HG03558 (cell line): ENCODE data around the gene STUM.

Experiments
- ATAC-seq: cut with Tn5 transposase; IDR thresholded peaks from one replicate; pipeline ENCODE4 v1.9.1; 2021; ENCODE audit warnings: moderate number of reproducible peaks; ENCODE audit not compliant: unreplicated experiment; ENCODE audit errors: extremely low read depth

The STUM gene

DNA sequence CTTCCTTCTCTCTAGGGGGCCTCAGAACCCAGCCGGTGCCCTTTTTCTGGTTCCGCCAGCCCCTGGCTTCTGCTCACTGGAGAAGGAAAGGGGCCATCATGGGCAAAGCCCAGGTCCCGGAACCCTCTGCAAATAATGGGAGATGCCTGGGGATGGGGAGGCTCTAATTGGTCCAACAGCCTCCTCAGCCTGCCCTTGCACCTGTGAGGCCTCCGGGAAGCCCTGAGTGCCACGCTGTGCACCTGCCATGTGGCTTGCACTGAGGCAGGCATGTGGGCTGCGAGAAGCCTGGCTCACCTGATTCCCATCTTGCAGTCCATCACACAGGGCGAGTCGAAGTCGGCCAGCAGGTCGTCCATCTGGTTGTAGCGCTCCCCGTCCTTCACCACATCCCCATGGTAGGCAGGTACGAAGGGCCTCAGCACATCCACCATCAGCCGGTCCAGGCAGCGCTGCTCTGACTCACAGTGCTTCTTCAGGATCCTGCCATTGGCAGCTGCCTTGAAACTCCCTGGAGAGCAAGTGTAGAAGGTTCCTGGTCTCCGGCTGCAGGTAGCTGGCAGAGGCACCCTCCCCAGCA is 98.4 kb downstream of the STUM start:
- no peak for ATAC-seq

DNA sequence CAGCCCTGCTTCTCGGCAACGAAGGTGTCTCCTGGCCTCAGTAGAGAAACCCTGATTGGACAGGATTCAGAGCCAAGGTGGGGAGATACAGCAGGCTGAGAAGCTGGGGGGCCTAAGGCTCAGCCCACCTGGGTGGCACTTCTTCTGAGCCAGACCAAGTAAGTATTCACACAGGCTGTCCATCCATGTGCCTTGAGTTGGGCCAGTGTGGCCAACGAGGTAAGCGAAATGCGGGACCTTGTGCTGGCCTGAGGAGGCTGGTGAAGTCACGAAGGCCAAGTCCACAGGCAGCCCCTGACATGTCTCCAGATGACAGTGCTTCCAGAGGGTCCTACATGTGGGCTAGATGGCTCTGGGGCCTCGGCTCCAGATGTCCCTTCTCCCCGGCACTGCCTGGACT is 99.2 kb downstream of the STUM start:
- no peak for ATAC-seq

- ATAC-seq, result no peak
Measured at GRCh38 chr1:226648421-226648820, 99.9 kb downstream of the STUM start.

GRCh38 chr1:226649244-226649643 is 100.7 kb downstream of the STUM start:
- no peak for ATAC-seq

- no peak for ATAC-seq
Measured at GRCh38 chr1:226649780-226650179, 101.2 kb downstream of the STUM start.

DNA sequence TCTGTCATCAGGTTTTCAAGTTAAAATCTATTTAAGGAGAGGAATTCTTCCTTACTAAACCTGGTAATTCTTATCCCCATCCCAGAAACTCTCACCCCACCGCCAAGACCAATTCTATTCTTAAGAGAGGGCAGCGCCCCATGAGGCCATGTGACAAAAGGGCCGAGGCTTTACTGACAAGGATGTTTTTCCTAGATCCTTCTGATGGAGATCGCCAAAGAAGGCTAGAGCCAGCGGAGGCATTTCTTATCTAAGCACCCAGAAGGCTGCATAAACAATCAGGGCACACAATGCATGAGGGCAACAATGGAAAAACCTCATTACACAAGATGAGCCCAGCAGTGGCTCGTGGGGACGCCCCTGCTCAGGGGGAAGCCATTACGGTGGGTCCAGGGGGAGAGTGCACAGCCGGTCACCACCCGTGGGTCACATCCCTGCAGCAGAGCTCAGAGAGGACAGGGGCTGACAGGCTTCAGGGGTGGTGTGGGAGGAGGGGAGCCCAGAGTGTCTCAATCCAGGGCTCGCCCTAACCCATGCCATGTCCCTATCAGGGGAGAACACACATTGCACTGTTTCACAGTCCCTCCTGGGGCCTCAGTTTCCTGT is 101.8 kb downstream of the STUM start:
- ATAC-seq, result no peak

- ATAC-seq, result no peak
Measured at GRCh38 chr1:226651041-226651731, 102.6 kb downstream of the STUM start.

GRCh38 chr1:226651732-226652105 is 103.2 kb downstream of the STUM start:
- ATAC-seq, result no peak

DNA sequence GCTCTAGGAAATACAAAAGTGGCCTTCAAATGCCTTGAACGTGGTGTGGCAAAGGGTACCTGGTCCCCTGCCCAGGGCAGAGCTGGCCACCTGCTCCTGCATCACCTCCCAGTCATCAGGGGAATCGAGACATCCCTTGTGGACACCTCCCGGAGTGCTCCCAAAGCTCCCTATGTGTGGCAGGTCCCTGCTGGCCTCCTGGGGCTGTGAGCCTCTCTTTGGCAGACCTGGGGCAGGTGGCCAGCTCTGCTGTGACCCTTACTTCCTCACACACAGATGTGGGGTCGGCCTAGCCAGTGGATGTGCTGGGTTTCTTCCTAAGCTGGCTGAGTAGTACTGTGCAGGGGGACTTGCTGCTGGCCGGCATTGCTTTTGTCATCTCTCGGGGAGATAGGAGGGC is 104.0 kb downstream of the STUM start:
- no peak for ATAC-seq

GRCh38 chr1:226653311-226653921 is 104.9 kb downstream of the STUM start:
- ATAC-seq, result peak; percentile 47

DNA sequence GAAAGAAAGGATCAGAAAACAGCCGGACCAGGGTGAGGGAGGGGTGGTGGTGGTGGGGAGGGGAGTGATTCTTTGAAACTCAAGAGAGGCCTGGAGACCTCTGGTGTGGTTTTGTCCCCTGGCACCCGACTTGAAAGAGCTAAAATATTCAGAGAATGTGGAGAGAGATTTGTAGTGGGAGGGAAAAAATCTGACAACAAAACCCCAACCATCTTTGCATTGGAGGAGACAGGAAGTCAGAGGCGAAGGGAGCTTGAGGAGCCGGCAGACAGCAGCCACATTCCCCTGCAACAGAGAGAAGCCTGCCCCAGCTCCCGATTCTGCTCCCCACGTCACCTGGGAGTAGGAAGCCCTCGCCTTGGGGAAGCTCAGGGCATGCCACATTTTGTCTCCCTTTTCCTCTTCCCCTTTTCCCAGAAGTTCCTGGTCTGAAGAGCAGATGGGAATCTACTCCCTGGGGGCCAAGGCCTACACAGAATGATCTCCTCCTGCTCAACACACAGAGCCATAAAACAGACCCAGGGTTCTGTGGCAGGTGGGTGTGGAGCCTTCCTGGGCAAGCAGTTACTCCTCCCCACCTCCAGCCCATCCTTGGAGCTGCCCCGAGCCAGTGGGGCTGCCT is 105.6 kb downstream of the STUM start:
- no peak for ATAC-seq

DNA sequence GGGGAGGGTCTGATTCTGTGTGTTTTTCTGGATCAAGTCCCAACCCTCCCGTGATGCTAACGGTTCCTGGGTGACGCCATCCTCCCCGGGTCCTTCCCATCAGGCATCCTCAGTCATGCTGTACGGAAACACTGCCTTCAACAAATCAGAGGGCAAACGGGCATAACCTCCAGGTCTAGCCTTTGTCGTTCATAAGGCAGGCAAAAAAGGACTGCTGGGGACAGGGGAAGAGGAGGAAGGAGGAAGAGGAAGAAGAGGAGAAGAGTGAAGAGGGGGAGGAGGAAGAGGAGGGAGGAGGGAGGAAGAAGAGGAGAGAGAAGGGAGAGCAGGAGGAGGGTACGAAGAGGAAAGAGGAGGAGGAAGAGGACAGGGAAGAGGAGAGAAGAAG is 106.1 kb downstream of the STUM start:
- ATAC-seq, result no peak

DNA sequence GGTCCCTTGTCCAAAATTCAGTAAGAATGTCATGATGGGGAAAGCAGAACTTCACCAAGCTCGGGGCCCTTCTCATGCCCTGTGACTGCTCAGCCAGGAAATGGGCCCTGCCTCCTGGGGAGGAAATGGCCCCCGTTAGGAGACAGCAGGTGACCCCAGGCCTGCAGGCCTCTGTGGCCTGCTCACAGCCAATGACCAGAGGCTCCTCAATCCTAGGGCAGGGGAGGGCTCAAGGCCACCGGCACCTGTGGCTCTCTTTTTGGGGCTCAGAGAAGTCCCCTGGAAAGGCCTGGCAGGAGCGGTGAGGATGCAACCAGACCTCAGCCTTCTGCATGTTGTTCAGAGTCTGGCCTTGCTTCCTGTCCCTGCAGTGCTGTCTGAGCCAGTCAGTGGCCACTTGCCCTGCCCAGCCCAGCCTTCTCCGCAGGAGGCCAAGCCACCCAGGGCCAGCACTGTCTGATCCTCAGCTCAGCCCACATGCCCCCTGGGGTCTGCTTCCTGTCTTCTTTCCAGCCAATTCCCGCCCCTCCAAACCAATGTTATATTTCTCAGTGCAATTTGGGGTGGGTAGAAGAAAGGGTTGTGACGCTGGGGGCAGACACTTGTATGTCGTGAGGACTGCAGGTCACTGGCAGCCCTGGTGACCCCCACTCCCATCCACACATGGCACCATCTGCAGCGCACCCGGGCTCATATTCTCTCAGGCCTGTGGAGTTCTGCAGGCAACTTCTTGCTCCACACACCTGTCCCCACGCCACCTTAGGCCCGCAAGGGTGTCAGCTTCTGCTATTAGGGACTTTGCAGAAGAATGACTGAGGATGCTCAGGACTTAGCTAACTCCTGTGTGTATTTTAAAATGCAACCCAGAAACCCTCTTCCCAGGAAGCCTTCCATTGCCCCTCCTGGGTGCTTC is 106.9 kb downstream of the STUM start:
- ATAC-seq, result no peak

- ATAC-seq, result no peak
Measured at GRCh38 chr1:226656201-226656600, 107.6 kb downstream of the STUM start.

DNA sequence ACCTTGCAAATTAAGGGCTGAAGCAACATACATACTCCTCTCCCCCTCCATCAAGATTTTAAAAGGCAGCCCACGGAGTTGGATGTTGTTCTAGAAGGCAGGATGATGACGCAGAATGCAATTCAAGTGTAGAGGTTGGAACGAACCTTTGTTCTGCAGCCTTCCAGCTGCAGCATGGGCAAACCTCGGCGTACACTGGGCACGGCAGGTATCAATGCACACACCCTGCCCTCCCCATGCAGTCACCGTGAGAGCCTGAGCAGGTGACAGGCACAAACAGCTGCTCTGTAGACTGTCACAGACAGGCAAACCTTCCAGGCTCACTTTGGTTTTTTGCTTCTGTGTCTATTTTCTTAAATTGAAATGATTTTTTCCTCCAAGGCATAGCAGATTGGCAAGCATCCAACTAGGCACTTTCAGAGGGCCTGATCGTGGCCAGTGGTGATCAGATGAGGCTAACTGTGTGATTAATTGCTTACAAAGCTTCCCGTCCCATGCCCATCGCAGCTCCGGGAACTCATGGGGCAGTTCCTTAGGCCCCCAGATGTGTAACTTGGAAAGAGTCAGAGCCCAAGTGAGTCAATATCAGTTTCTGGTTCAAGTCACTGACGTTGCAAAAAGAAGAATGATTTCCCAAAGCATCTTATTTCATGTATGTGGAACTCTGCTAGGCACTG is 108.2 kb downstream of the STUM start:
- ATAC-seq, result no peak

DNA sequence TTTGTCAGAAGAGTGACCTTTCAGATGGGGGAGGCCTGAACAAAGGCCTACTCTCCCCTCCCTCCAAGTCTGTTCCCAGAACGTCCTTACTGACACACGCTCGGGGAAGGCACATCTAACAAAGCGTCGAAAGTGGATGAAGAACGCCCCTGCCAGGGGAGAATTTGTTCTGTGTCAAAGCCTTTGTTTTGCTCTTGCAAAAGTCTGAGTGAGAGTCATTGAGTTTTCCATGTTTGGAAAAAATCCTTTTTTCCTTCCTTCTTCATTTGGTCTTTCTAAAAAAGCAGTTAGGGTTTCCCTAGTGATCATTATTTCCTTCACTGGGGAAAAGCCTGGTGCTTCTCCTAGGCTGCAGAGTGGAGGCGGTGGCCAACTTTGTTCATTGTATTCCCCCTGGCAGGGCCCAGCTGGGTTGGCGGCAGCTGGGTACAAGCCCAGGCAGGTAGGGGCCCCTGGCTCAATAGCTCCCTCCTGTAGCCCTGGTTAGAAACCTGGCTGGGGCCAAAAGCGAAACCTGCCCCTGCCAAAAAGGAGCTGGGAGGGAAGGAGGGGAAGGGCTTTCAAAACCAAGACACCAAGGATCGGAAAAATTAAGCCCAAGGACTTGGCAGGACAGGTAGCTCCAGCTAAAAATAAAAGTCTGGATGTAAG is 109.5 kb downstream of the STUM start:
- ATAC-seq, result no peak

- no peak for ATAC-seq
Measured at GRCh38 chr1:226658546-226659125, 110.1 kb downstream of the STUM start.
